CD4-positive, alpha-beta memory T cell (primary cell): ENCODE data around the gene ATP10B. TPM values are rescaled to one million over a fixed set of nuclear protein-coding genes. Genes with fewer than 3 reads are reported as not detected.
A peak's percentile ranks its signal among the peaks of the same experiment; 100 is the strongest.

Source experiments
- CTCF ChIA-PET: fragments of 350-600 bp; sonication (Branson Sonifier 250); formaldehyde crosslinking; loops from one replicate; lab custom pipeline; 2021; ENCODE audit warnings: inconsistent platforms; ENCODE audit not compliant: partially characterized antibody; lab: Charles Lee
- POLR2A ChIA-PET: fragments of 350-600 bp; sonication (Branson Sonifier 250); formaldehyde crosslinking; loops from one replicate; lab custom pipeline; 2021; ENCODE audit not compliant: partially characterized antibody; lab: Charles Lee
- DNase-seq, 5 donors: peaks; one replicate each; pipeline versions ENCODE4 v3.0.0 to v3.0.0-alpha.2; 2020 to 2022; ENCODE audit warnings: mixed read lengths in 1 of 5
- H3K27ac ChIP-seq: one replicate; pipeline ENCODE4 v1.7.0; 2013; ENCODE audit warnings: low read depth, low read length
- H3K27me3 ChIP-seq: 2 replicates; pipeline ENCODE4 v1.7.0; 2013; ENCODE audit warnings: mild to moderate bottlenecking, low read length, moderate library complexity; ENCODE audit not compliant: insufficient read depth
- H3K36me3 ChIP-seq: 2 replicates; pipeline ENCODE4 v1.7.0; 2013; ENCODE audit warnings: mild to moderate bottlenecking, low read length, moderate library complexity; ENCODE audit not compliant: insufficient read depth
- H3K4me1 ChIP-seq: 2 replicates; pipeline ENCODE4 v1.7.0; 2013; ENCODE audit warnings: mild to moderate bottlenecking, low read length, moderate library complexity; ENCODE audit not compliant: insufficient read depth
- H3K4me3 ChIP-seq, 2 donors: one replicate each; pipeline ENCODE4 v1.7.0; 2013; ENCODE audit warnings: low read length in 2 of 2, mild to moderate bottlenecking in 1 of 2
- H3K9me3 ChIP-seq, 2 donors: one replicate each; pipeline ENCODE4 v1.7.0; 2013; ENCODE audit warnings: low read length in 2 of 2, control low read depth in 1 of 2; ENCODE audit not compliant: control insufficient read depth in 1 of 2
- H3K27ac Mint-ChIP-seq, 7 donors: one replicate each; pipeline ENCODE4 v1.8.0; 2020 to 2021; ENCODE audit warnings: mixed read lengths in 7 of 7, mild to moderate bottlenecking in 6 of 7, inconsistent platforms in 3 of 7, moderate library complexity in 3 of 7
- H3K27me3 Mint-ChIP-seq, 2 donors: one replicate each; pipeline ENCODE4 v1.8.0; 2020 to 2021; ENCODE audit warnings: mixed read lengths in 2 of 2
- H3K36me3 Mint-ChIP-seq, 2 donors: one replicate each; pipeline ENCODE4 v1.8.0; 2020 to 2021; ENCODE audit warnings: mixed read lengths in 2 of 2, inconsistent platforms in 1 of 2, mild to moderate bottlenecking in 1 of 2
- H3K4me1 Mint-ChIP-seq, 4 donors: one replicate each; pipeline ENCODE4 v1.8.0; 2020 to 2021; ENCODE audit warnings: mixed read lengths in 4 of 4, mild to moderate bottlenecking in 1 of 4
- H3K4me3 Mint-ChIP-seq, 8 donors: one replicate each; pipeline ENCODE4 v1.8.0; 2020 to 2021; ENCODE audit warnings: mixed read lengths in 8 of 8, mild to moderate bottlenecking in 7 of 8, moderate library complexity in 6 of 8, inconsistent platforms in 3 of 8
- H3K9me3 Mint-ChIP-seq, 8 donors: one replicate each; pipeline ENCODE4 v1.8.0; 2020 to 2021; ENCODE audit warnings: mixed read lengths in 8 of 8, mild to moderate bottlenecking in 5 of 8, inconsistent platforms in 3 of 8, moderate library complexity in 1 of 8
- intact Hi-C: fragments of 100-400 bp; cut with micrococcal nuclease; formaldehyde crosslinking; loops from one replicate; pipeline ENCODE4 v1.15.1; 2023
- polyA plus RNA-seq, 2 donors: library from polyadenylated mRNA; unstranded; fragments of 300-500 nt; fragmentation: Illumina TruSeq; gene quantifications; one replicate each; pipeline ENCODE4 v1.2.3, GENCODE V29; 2021
- total RNA-seq, 2 experiments: library from RNA; stranded (reverse); gene quantifications; one replicate each; pipeline ENCODE4 v1.2.3, GENCODE V29; 2021

Gene ATP10B
- total and polyA plus RNA-seq, 4 experiments from 2014 or later = not detected

- H3K27ac Mint-ChIP-seq = no peak overlapping the region
- H3K27me3 ChIP-seq = no peaks in the 10 kb centered on the region
- no peaks in the 10 kb centered on the region for H3K36me3 Mint-ChIP-seq
- H3K9me3 ChIP-seq = no peaks in the 10 kb centered on the region
- no peak for DNase-seq
- H3K4me1 ChIP-seq = no peaks in the 10 kb centered on the region
- no peak overlapping the region for H3K4me3 ChIP-seq
- H3K27me3 Mint-ChIP-seq = no peaks in the 10 kb centered on the region
- ChIA-PET CTCF (interaction anchor here (1.4 kb wide), 1 partner anchor 9 kb away, joined by 3 read pairs; no protein-coding TSS in a partner anchor), POLR2A (no interaction called here)
- no peaks in the 10 kb centered on the region for H3K4me1 Mint-ChIP-seq
- H3K27ac ChIP-seq = no peak overlapping the region
- no peak overlapping the region for H3K4me3 Mint-ChIP-seq
- H3K9me3 Mint-ChIP-seq = peaks cover 0 to 3% (median 0%) of the 10 kb centered on the region in 8 donors
- no peaks in the 10 kb centered on the region for H3K36me3 ChIP-seq
- intact Hi-C loops = no loop called here
These were observed 58.5 kb downstream of the ATP10B start for GRCh38 chr5:160793530-160793899.

- H3K27ac ChIP-seq = no peak overlapping the region
- no peaks in the 10 kb centered on the region for H3K27me3 ChIP-seq
- CTCF ChIA-PET = interaction anchor here (1.4 kb wide), 1 partner anchor 10 kb away, joined by 3 read pairs; no protein-coding TSS in a partner anchor
- Mint-ChIP-seq H3K4me3 (no peak overlapping the region), H3K9me3 (peaks cover 0 to 3% (median 0%) of the 10 kb centered on the region in 8 donors), H3K27ac (no peak overlapping the region), H3K27me3 (peaks cover 0 to 1% of the 10 kb centered on the region in 2 donors), H3K36me3 (no peaks in the 10 kb centered on the region), H3K4me1 (no peaks in the 10 kb centered on the region)
- no peaks in the 10 kb centered on the region for H3K36me3 ChIP-seq
- intact Hi-C loops = no loop called here
- H3K9me3 ChIP-seq = no peaks in the 10 kb centered on the region
- no peaks in the 10 kb centered on the region for H3K4me1 ChIP-seq
- H3K4me3 ChIP-seq = no peak overlapping the region
- DNase-seq = no peak
- POLR2A ChIA-PET = no interaction called here
These were observed 59.1 kb downstream of the ATP10B start for GRCh38 chr5:160792732-160793529.

GRCh38 chr5:160792281-160792680 is 59.7 kb downstream of the ATP10B start:
- Mint-ChIP-seq H3K4me3 (no peak overlapping the region), H3K9me3 (peaks cover 0 to 3% (median 0%) of the 10 kb centered on the region in 8 donors), H3K27ac (no peak overlapping the region), H3K27me3 (peaks cover under 1 to 1% of the 10 kb centered on the region in 2 donors), H3K4me1 (no peaks in the 10 kb centered on the region), H3K36me3 (no peaks in the 10 kb centered on the region)
- intact Hi-C loops = no loop called here
- Histone ChIP-seq H3K9me3 (no peaks in the 10 kb centered on the region), H3K36me3 (no peaks in the 10 kb centered on the region), H3K4me3 (no peak overlapping the region), H3K27ac (no peak overlapping the region), H3K27me3 (no peaks in the 10 kb centered on the region), H3K4me1 (no peaks in the 10 kb centered on the region)
- DNase-seq = no peak
- ChIA-PET CTCF (no interaction called here), POLR2A (no interaction called here)

DNA sequence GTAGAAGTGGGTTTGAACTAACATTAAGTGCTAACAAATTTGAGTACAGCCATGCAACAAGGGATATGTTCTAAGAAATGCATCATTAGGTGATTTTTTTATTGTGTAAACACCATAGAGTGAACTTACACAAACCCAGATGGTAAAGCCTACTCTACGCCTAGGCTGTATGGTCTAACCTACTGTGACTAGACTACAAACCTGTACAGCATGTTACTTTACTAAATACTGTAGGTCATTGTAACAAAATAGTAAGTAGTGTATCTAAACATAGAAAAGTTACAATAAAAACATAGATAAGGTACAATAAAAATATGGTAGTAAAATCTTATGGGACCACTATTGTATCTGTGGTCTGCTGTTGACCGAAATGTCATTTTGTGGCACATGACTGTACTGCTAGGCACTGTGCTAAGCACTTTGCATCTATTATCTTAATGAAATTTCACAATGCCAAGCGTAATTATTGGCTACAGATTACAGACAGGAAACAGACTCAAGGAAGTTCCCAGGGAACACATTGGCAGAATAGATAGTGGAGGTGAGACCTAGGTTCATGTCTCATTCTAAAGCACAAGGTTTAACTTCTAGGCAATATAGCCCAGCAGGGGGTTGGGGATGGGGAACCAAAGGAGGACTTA is 62.7 kb downstream of the ATP10B start:
- no peaks in the 10 kb centered on the region for H3K4me1 Mint-ChIP-seq
- peaks cover 1 to 2% of the 10 kb centered on the region in 2 donors for H3K27me3 Mint-ChIP-seq
- ChIA-PET POLR2A (no interaction called here), CTCF (no interaction called here)
- no peak overlapping the region for H3K27ac Mint-ChIP-seq
- Histone ChIP-seq H3K27ac (no peak overlapping the region), H3K27me3 (no peaks in the 10 kb centered on the region), H3K36me3 (no peaks in the 10 kb centered on the region), H3K4me1 (no peaks in the 10 kb centered on the region), H3K4me3 (no peak overlapping the region), H3K9me3 (no peaks in the 10 kb centered on the region)
- intact Hi-C loops = no loop called here
- no peak overlapping the region for H3K4me3 Mint-ChIP-seq
- no peaks in the 10 kb centered on the region for H3K36me3 Mint-ChIP-seq
- DNase-seq = no peak
- peaks cover 0 to 3% (median 0%) of the 10 kb centered on the region in 8 donors for H3K9me3 Mint-ChIP-seq

- Histone ChIP-seq H3K4me1 (no peaks in the 10 kb centered on the region), H3K27ac (no peak overlapping the region), H3K27me3 (no peaks in the 10 kb centered on the region), H3K4me3 (no peak overlapping the region), H3K9me3 (no peaks in the 10 kb centered on the region), H3K36me3 (no peaks in the 10 kb centered on the region)
- H3K27ac Mint-ChIP-seq = no peak overlapping the region
- no peak for DNase-seq
- H3K4me3 Mint-ChIP-seq = no peak overlapping the region
- peaks cover 1 to 2% of the 10 kb centered on the region in 2 donors for H3K27me3 Mint-ChIP-seq
- no peaks in the 10 kb centered on the region for H3K36me3 Mint-ChIP-seq
- intact Hi-C loops = no loop called here
- no peaks in the 10 kb centered on the region for H3K4me1 Mint-ChIP-seq
- ChIA-PET CTCF (interaction anchor here (1.3 to 2.3 kb wide), 3 partner anchors 15 to 350 kb away, joined by 3 to 13 read pairs (median 4); no protein-coding TSS in a partner anchor), POLR2A (interaction anchor here (0.5 kb wide), 1 partner anchor 56 kb away, joined by 3 read pairs; no protein-coding TSS in a partner anchor)
- peaks cover 0 to 3% (median 0%) of the 10 kb centered on the region in 8 donors for H3K9me3 Mint-ChIP-seq
These were observed 63.8 kb downstream of the ATP10B start for GRCh38 chr5:160788102-160788660.

GRCh38 chr5:160787240-160787639 is 64.8 kb downstream of the ATP10B start:
- no peaks in the 10 kb centered on the region for H3K4me1 Mint-ChIP-seq
- Histone ChIP-seq H3K27me3 (no peaks in the 10 kb centered on the region), H3K4me3 (no peak overlapping the region), H3K36me3 (no peaks in the 10 kb centered on the region), H3K27ac (no peak overlapping the region), H3K4me1 (no peaks in the 10 kb centered on the region), H3K9me3 (no peaks in the 10 kb centered on the region)
- H3K4me3 Mint-ChIP-seq = no peak overlapping the region
- peaks cover 0 to 3% (median 0%) of the 10 kb centered on the region in 8 donors for H3K9me3 Mint-ChIP-seq
- ChIA-PET POLR2A (no interaction called here), CTCF (interaction anchor here (0.8 to 2.3 kb wide), 5 partner anchors 16 to 349 kb away, joined by 3 to 13 read pairs (median 4); no protein-coding TSS in a partner anchor)
- peaks cover 1 to 2% of the 10 kb centered on the region in 2 donors for H3K27me3 Mint-ChIP-seq
- DNase-seq = peak in 2 of 5 donors; percentile 1 to 37
- intact Hi-C loops = loop anchor here (2.0 kb wide), 1 partner anchor 278 kb away; no protein-coding TSS in a partner anchor
- no peaks in the 10 kb centered on the region for H3K36me3 Mint-ChIP-seq
- no peak overlapping the region for H3K27ac Mint-ChIP-seq
